Mononuclear cell (primary cell): ENCODE results near the gene ZNF385D. TPM values are rescaled to one million over a fixed set of nuclear protein-coding genes. Genes with fewer than 3 reads are reported as not detected.
"Not testable (repeated sequence)": the region's sequence is repeated elsewhere in the genome, so short reads cannot be mapped to it uniquely, and the experiment has no call there.

Experiments used
- H3K27me3 ChIP-seq: 2 replicates; pipeline ENCODE4 v1.6.0; 2011; ENCODE audit warnings: low read length, control low read depth; ENCODE audit not compliant: insufficient read depth
- H3K4me1 ChIP-seq: 2 replicates; pipeline ENCODE4 v1.5.1; 2011; ENCODE audit warnings: mild to moderate bottlenecking, low read length, control low read depth; ENCODE audit not compliant: insufficient read depth
- H3K4me3 ChIP-seq: 2 replicates; pipeline ENCODE4 v1.5.1; 2011; ENCODE audit warnings: mild to moderate bottlenecking, low read length, moderate library complexity
- H3K9me3 ChIP-seq: 2 replicates; pipeline ENCODE4 v1.5.1; 2011; ENCODE audit warnings: low read depth, mild to moderate bottlenecking, control low read depth, low read length
- total RNA-seq: library from RNA; depleted of rRNA; stranded (reverse); fragments of >200 nt; gene quantifications from one replicate; pipeline ENCODE4 v1.2.3, GENCODE V29; 2012

ZNF385D gene
- total RNA-seq, 1 donor: 0.21 TPM

DNA sequence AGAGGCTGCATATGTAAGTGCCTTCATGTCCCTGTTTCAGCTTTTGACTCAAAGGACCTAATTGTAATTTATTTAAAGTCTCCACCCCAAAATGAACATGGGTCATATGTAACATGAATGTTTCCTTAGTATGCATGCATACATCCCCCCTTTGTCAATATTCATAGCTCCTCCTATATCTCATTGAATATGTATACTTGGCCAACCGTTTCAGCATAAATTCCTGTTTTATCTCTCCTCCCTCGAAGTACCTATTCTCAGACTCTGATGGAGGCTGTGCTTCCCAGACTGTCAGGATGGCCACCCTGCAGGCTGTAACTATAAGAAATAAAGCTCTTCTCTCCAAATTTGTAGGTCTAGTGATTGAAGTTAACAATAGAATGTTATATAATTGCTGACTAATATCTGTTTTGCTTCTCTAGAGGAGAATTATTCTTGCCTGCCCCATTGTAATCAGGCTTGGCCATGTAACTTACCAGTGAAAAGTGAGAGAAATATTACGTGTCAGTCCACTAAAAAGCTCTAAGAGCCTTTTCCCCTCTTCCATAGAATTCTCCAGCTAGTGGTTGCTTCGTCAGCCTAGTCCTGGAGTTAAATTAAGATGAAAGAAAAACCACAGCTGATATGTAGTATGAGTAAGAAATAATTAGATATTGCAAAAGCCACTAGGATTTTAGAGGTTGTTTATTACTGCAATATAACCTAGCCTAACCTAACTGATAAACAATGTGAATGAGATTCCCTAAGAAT, 245.1 kb downstream of the ZNF385D start:
- H3K27me3 ChIP-seq: no peaks in the 10 kb centered on the region
- H3K4me3 ChIP-seq: no peak overlapping the region
- H3K4me1 ChIP-seq: peaks cover 23% of the 10 kb centered on the region
- H3K9me3 ChIP-seq: no peaks in the 10 kb centered on the region

DNA sequence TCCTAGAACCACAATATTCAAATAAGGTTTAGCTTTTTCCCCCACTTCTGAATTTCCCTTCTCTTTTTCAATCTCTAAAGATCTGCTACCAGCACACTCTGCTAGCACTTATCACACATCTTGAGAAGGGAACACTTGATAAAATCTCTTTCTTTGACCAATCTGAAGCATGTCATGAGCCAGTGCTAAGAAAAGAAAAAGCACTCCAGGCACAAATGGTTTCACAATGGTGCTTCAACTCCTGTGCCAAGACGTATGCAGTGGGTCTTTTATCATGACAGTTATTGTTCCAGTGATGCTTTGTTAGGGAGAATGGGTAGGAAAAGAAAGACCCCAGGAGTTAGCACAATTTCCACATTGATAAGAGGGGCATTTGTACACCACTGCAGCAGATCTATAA, 248.4 kb downstream of the ZNF385D start:
- Histone ChIP-seq H3K27me3 (no peaks in the 10 kb centered on the region), H3K4me3 (no peak overlapping the region), H3K4me1 (peaks cover 3% of the 10 kb centered on the region), H3K9me3 (no peaks in the 10 kb centered on the region)

DNA sequence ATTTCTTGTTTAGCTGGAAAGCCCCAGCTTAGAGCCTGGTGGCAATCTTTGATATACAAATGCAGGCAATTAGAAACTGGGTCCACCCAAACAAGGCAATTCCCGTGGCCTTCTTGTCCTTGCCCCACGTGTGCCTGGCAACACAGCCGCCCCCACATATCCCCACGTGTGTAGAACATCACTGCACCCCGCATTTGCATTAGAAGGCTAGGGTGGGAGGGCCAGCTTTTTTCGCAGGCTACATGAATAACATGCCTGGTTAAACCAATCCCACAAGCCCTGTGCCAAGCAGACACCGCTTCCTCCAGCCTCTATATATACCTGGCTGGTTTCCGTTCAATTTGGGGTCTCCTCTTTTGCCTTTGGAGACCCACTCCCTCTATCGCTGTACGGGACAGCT, 250.2 kb downstream of the ZNF385D start:
- H3K4me3 ChIP-seq: no peak overlapping the region

DNA sequence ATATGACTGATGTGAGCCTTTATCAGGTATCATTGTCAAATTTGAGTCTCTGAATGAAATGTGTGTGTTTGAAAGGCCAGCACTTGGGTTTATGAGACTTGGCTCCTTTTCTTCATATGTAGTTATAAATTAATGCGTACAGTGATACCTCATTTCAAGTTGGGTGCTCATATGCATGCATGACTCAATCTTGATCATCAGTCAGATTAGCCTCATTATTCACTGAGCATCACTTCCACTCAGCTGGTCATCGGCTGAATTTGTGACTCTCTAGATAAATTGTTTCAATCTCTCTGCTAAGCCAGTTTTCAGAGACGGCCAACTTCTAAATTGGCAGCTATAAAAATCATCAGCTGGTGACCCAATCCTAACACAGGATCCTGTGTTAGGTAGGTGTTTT, 260.3 kb downstream of the ZNF385D start:
- H3K9me3 ChIP-seq, H3K4me3 ChIP-seq, H3K4me1 ChIP-seq, H3K27me3 ChIP-seq: not testable (repeated sequence)

More for the DNA sequence above, 250.2 kb downstream of the ZNF385D start:
- Histone ChIP-seq H3K4me1 (no peaks in the 10 kb centered on the region), H3K27me3 (no peaks in the 10 kb centered on the region), H3K9me3 (no peaks in the 10 kb centered on the region)

DNA sequence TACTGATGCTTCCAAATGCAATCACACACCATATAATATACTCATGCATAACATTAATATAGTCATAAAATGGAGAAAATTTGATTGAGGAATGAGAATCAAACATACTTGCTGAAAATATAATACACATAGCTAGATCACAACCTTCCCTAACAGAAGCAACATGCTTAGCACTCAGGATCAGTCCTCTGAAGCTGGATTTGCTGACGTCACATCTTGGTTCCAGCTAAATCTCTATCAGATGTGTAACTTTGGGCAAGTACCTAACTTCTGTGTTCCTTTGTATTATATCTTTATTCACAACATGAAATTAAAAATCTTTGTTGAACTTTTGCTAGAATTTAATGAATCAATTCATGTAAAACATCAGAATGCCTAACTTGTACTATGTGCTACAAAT, 263.5 kb downstream of the ZNF385D start:
- H3K4me3 ChIP-seq: no peak overlapping the region
- H3K27me3 ChIP-seq: no peaks in the 10 kb centered on the region
- H3K9me3 ChIP-seq: no peaks in the 10 kb centered on the region
- peaks cover 5% of the 10 kb centered on the region for H3K4me1 ChIP-seq

DNA sequence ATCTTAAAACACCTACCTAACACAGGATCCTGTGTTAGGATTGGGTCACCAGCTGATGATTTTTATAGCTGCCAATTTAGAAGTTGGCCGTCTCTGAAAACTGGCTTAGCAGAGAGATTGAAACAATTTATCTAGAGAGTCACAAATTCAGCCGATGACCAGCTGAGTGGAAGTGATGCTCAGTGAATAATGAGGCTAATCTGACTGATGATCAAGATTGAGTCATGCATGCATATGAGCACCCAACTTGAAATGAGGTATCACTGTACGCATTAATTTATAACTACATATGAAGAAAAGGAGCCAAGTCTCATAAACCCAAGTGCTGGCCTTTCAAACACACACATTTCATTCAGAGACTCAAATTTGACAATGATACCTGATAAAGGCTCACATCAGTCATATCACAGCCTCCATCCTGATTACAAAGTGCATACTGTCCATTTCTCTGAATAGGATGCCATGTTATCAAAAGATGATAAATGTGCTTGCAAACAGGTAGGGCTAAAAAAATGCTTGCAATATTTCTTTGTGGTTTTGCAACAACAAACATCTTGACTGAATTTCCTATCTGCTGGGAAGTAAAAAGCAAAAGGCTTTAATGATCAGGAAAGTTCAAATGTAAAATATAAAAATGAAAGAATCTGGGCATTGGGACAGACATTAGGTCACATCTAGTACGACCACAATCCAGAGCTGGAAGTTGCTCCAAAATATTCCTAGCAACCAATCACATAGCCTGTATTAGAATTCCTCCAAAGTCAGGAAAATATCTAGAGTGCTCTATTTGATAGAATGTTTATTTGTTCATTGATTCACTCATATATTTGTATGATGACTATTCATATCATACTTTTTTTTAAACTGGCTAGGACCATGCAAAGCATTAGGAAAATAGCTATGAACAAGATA, 264.7 kb downstream of the ZNF385D start:
- not testable (repeated sequence) for H3K4me3 ChIP-seq, H3K4me1 ChIP-seq, H3K9me3 ChIP-seq, H3K27me3 ChIP-seq

DNA sequence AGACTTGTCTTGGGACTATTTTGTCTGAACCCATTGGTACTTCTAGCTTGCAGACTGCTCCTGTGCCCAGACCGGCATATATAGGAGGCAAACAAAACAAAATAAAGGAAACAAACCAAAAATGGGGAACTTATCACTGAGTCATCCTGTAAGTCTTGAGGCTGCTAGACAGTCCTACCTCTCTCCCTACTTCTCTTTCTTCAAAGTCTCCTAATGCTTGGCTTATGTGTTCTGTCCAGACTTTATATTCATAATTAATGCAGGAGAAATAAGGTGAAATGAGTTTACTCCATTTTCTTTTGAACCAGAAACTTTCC, 266.2 kb downstream of the ZNF385D start:
- Histone ChIP-seq H3K4me1 (peaks cover 5% of the 10 kb centered on the region), H3K9me3 (no peaks in the 10 kb centered on the region), H3K27me3 (no peaks in the 10 kb centered on the region), H3K4me3 (no peak overlapping the region)

DNA sequence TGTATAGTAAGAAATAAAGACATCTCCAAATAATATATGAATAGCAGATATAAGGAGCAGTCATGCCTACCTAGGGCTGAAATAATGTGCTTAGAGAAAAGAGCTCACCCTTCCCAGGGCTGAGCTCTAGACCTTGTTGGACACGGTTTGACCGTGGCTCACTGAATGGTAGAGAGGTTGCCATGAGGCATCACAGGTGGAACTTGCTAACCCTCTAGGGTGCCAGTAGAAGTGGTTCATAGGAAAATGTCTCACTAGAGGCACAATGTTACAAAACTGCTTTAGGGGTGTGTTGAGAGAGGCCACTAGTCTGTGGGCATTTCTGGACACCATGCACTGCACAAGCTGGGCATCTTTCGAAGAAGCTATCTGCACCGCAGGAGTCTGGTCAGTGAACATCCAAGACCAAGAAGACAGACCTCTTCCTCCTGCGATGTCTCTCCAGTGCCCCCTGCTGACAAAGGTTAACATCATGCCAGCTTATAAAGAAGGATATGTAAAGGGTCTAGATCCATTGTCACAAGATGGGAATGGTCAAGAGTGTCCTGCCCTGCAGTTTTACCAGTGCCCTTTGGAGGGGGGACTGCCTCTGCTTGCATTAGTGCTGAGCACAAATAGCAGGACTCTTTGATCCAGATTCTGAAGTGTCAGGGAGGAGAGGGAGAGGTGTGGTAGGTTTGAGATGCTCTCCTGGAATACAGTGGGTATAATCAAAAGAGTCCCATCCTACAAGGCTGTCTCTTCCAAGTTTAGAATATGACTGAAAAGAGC, 266.8 kb downstream of the ZNF385D start:
- Histone ChIP-seq H3K4me3 (no peak overlapping the region), H3K9me3 (no peaks in the 10 kb centered on the region), H3K27me3 (no peaks in the 10 kb centered on the region), H3K4me1 (peaks cover 5% of the 10 kb centered on the region)

DNA sequence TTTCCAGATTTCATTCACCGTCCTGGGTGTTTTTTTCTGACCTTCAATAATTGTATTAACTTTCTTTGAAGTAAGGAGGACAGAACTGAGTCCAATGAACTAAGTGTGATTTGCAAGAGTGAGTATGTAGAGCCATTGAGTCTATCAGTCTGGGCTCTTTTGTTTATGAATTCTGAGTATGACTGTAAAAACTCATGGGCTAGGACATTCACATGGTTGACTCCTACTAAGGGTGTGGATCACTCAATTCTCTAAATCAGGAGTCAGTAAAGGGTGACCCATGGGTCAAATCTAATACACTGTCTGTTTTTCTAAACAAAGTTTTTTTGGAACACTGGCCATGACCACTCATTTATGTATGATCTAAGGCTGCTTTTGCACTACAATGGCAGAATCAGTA, 269.0 kb downstream of the ZNF385D start:
- H3K4me3 ChIP-seq: no peak overlapping the region
- H3K4me1 ChIP-seq: peaks cover 5% of the 10 kb centered on the region
- H3K27me3 ChIP-seq: no peaks in the 10 kb centered on the region
- H3K9me3 ChIP-seq: no peaks in the 10 kb centered on the region

DNA sequence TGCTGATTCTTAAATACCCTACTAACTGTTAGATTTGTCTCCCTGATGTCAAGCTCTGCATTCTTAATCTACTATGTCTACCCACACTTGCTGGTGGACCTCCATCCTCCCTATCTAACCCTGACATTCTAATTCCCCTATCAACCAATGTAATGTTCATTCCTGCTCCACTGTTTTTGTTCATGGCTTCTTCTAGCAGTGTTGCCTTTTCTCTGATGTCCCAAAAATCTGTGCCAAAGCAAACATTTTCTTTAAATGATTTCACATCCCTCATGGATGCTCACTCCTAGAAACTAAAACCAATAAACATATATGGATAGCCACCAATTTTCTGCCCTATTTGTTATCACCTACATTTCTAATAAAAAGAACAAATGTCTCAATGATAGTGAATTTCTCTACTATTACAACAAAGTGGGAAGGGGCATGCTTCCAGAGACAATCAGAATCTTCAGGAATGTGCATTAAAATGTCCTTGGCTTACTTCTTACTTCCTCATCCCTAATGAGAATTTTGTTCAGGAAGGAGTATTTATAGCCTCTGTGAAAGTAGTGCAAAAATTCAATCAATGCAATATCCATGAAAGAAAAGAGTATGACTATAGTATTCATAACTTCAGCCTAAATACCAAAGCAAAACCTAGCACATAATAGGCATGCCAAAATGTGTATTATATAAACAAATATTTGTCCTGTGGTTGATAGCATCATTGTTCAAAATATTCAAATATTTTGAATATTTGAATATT, 273.3 kb downstream of the ZNF385D start:
- Histone ChIP-seq H3K4me3 (no peak overlapping the region), H3K9me3 (no peaks in the 10 kb centered on the region), H3K27me3 (no peaks in the 10 kb centered on the region), H3K4me1 (no peaks in the 10 kb centered on the region)

DNA sequence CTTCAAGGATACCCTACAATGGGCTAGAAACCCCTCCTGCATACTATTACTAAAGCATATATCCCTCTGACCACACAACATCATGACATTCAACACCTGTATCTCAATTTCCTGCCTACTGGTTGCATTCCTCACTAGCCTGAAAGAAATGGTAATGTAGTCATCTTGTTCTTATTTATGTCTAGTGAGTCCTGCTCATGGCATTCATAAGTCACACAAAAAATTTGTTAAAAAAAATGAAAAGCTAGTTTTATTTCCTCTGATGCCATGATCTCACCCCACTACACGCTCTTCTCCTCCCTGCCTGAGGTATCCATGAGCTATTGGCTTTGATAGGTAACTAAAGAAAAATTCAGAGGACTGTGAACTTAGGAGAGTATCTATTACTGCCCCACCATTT, 284.5 kb downstream of the ZNF385D start:
- H3K4me3 ChIP-seq: no peak overlapping the region
- H3K27me3 ChIP-seq: no peaks in the 10 kb centered on the region
- no peaks in the 10 kb centered on the region for H3K4me1 ChIP-seq
- H3K9me3 ChIP-seq: no peaks in the 10 kb centered on the region

DNA sequence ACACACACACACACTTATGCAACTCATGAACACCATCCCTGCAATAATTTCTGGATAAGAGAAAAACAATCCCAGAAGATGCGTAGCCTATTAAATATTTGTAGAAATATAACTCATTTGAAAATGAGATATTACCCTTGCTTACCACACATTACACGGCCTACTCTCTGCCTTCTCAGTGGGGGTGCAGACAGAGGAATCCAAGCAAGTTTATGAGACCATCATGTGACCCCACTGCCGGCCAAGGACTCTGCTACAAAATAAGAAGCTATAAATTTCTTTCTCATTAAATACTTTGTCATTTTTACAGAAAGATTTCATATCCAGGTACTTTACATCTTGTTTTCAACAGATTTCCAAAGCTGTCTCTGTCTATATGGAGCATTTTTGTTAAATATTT, 286.3 kb downstream of the ZNF385D start:
- no peaks in the 10 kb centered on the region for H3K9me3 ChIP-seq
- H3K27me3 ChIP-seq: no peaks in the 10 kb centered on the region
- H3K4me1 ChIP-seq: no peaks in the 10 kb centered on the region
- no peak overlapping the region for H3K4me3 ChIP-seq

DNA sequence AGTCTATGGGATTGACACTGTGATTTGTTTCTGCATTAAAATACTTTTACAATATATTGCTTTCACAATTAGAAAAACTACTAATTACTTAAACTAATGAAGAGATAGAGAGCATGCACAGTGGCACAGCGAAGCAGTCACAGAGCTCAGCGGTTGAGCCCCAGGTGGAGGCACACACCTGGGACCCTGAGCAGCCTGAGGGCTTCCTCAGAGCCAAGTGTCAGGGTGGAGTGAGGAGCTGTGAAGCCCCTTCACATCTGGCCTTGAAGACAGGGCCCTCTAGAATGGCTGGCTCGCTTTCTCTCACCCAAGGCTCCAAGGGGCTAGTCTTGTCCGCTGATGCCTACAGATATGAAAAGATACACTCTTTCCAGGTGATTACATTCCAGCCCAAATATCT, 287.7 kb downstream of the ZNF385D start:
- Histone ChIP-seq H3K9me3 (no peaks in the 10 kb centered on the region), H3K27me3 (no peaks in the 10 kb centered on the region), H3K4me3 (no peak overlapping the region), H3K4me1 (no peaks in the 10 kb centered on the region)

DNA sequence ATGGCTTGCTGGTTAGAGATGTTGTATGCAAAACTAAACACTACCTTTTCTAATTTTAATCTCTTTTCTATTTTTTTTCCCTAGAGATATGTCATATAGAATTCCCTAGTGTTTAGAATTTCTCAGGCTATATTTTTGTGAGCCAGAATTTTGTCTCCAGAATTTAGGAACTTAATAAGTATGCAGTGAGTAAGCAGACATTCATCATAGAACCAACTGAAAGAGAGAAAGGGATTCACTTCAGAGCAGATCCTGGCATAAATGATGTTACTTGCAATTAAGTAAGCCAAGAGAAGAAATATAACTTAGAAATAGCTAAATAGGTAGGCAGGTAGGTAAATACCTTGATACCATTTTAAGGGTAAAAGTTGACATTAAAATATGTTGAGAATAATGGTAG, 288.9 kb downstream of the ZNF385D start:
- Histone ChIP-seq H3K4me3 (no peak overlapping the region), H3K4me1 (no peaks in the 10 kb centered on the region), H3K27me3 (no peaks in the 10 kb centered on the region), H3K9me3 (no peaks in the 10 kb centered on the region)

DNA sequence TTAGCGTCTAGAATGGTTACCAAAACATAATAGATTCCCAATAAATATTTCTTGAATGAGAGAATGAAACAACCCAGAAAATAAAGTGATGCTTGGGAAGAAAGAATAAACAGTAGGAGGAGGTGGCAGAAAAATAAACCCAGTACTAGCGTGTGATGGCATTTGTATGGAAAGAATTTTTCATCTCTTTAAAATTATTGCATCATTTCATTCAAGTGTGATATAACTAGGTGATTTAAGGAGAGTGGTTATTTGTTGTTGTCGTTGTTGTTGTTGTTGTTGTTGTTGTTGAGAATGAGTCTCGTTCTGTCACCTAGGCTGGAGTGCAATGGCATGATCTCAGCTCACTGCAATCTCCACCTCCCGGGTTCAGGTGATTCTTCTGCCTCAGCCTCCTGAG, 293.9 kb downstream of the ZNF385D start:
- no peaks in the 10 kb centered on the region for H3K4me1 ChIP-seq

More for the DNA sequence above, 293.9 kb downstream of the ZNF385D start:
- H3K4me3 ChIP-seq: no peak overlapping the region
- peaks cover 1% of the 10 kb centered on the region for H3K9me3 ChIP-seq
- H3K27me3 ChIP-seq: no peaks in the 10 kb centered on the region
